Gastroesophageal sphincter (tissue), 3 donors: Measurements from ENCODE around the gene WNT11.

Experiments used
- EP300 ChIP-seq: sonication (generic); formaldehyde crosslinking; IDR thresholded peaks from one replicate; pipeline ENCODE4 v1.6.1; 2017; ENCODE audit warnings: antibody characterized with exemption, mild to moderate bottlenecking
- TF ChIP-seq, protein P1 (sequence below), 4 experiments: fragments of 200-600 bp in 2 of 4; fragments of 450-650 bp in 2 of 4; sonication (generic) in 1 of 4; IDR thresholded peaks; one replicate each; pipeline ENCODE4 v1.5.1; 2017 to 2019; ENCODE audit warnings: antibody characterized with exemption in 4 of 4, mild to moderate bottlenecking in 2 of 4, moderate library complexity in 2 of 4

DNA sequence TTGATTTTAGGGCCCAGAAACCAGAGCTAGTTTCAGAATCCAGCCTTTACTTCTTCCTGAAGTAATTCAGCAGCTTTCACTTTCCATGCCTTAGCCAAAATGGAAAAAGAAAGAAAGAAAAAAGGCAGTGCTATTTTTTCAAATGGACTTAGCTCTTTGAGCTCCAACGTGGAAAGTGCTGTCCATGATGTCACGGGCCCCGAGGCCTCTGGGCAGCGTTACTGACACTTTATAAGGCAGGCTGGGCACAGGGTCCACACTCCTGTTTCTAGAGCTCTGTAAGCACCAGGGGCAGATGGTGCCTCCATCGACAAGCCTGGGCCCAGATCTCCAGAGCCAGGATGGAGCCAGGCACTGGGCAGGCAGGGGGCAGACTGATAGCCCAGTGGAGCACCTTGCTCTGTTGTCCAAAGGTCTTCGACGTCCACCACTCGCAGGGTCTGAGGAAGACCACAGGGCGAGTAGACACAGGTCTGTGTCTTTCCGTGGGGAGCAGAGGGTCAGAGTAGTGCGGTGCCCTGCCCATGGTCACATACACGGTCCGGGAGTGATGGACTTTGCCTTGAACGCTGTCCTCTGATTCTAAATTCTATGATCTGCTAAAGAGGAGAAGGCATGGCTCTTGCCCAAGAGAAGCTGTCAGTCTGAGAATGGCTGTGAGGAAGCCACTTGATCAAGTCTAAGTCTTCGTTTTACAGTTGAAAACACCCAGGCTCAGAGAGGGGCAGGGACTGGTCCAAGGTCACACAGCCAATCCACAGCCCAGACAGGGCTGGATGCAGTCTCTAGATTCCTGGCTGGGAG, 22.0 kb upstream of the WNT11 start:
- TF ChIP-seq, protein P1, sequence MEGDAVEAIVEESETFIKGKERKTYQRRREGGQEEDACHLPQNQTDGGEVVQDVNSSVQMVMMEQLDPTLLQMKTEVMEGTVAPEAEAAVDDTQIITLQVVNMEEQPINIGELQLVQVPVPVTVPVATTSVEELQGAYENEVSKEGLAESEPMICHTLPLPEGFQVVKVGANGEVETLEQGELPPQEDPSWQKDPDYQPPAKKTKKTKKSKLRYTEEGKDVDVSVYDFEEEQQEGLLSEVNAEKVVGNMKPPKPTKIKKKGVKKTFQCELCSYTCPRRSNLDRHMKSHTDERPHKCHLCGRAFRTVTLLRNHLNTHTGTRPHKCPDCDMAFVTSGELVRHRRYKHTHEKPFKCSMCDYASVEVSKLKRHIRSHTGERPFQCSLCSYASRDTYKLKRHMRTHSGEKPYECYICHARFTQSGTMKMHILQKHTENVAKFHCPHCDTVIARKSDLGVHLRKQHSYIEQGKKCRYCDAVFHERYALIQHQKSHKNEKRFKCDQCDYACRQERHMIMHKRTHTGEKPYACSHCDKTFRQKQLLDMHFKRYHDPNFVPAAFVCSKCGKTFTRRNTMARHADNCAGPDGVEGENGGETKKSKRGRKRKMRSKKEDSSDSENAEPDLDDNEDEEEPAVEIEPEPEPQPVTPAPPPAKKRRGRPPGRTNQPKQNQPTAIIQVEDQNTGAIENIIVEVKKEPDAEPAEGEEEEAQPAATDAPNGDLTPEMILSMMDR (IDR thresholded peaks at IDR 0.05): no peak
- TF ChIP-seq EP300: no peak
